GM19324 (cell line): ENCODE data around the gene SCLY.

Experiments
- ATAC-seq: cut with Tn5 transposase; IDR thresholded peaks from one replicate; pipeline ENCODE4 v1.9.1; 2021; ENCODE audit warnings: mild to moderate bottlenecking, moderate library complexity; ENCODE audit not compliant: unreplicated experiment, low FRiP score

Gene SCLY

GRCh38 chr2:238096311-238097011 is 35.7 kb downstream of the SCLY start:
- ATAC-seq = no peak

DNA sequence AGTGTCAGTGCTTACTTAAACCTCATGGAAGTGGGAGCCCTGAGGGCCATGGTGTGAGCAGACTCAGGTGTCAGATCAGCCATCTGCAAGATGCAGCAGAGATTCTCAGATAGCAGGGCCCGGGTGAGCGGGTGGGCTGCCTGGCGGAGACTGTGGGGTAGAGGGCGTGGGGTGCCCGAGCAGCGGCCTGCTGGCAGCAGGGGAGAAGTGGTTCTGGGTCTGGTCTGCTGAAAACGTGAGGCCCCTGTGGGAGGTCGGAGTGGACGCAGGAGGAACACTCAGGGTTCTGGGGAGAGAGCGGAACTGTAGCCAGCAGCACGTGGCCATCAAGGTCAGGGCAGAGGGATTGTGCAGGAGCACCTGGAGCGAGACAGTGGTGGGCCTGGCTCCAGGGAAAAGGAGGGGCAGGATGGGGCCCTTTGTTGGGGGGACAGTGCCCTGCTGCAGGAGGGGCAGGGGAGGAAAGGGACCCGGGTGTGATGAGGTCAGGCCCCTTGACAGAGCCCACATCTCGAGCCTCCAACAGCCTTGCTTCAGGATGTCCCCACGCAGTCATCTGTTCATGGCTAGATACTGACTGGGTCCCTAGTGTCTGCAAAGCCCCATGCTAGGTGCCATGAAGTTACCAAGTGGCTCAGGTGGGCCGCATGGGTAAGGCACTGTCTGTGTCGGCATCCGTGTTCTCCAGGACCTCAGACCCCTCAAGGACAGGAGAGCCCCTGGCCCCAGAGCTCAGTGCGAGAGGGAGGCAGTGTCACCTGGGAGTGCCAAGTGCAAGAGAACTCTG is 36.6 kb downstream of the SCLY start:
- ATAC-seq = no peak

- peak; percentile 67 for ATAC-seq
These were observed 37.4 kb downstream of the SCLY start for GRCh38 chr2:238097988-238098871.

DNA sequence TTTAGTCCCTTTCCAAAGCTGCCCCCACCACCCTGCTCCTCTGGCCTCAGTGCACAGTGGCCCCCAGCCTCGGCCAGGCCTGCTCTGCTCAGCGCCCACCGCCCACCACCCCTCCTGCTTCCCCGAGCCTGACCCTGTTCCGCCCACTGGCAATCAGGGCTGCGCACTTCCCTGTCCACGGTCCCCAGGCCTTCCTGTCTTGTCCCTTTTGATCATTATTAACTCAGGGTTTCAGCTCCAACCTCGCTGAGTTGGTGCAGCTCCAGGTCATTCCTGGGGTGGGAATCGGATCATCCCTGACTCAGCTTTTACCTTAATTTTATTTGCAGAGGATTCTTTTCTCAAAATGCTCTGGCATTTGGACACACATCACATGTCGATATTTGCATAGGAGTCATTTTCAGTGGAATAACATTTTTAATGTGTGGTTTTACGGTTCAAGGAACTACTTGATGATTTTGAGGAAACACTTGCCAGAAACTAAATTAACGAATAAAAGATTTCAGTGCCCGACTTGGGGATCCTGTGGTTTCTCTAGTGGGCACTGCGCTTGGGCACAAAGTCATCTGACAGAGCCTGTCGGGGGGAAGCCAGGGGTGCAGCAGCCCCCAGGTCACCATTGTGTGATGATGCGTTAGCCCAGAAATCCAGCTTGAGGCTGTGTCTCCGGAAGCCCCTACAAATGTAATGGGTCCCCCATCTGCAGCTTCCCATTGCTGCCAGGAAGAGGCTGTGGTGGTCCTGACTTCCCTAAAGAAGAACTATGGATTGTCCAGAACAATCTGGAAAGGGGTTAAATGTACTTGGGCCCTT is 38.3 kb downstream of the SCLY start:
- peak; percentile 8 for ATAC-seq

DNA sequence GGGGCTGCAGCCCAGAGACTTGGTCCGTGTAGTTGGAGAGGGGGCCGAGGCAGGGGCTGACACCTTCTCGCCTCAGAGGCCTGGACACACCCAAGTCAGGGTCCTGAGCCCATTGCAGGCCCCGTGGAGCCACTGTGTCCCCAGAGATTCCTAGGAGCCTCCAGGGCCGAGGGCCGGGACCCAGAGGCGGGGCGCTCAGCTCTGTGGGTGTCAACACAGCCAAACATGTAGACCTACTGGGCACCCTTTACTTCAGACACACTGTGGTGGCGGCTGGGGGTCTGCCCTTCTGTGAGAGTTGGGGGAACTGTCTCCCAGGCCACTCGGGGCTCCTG is 38.9 kb downstream of the SCLY start:
- no peak for ATAC-seq

DNA sequence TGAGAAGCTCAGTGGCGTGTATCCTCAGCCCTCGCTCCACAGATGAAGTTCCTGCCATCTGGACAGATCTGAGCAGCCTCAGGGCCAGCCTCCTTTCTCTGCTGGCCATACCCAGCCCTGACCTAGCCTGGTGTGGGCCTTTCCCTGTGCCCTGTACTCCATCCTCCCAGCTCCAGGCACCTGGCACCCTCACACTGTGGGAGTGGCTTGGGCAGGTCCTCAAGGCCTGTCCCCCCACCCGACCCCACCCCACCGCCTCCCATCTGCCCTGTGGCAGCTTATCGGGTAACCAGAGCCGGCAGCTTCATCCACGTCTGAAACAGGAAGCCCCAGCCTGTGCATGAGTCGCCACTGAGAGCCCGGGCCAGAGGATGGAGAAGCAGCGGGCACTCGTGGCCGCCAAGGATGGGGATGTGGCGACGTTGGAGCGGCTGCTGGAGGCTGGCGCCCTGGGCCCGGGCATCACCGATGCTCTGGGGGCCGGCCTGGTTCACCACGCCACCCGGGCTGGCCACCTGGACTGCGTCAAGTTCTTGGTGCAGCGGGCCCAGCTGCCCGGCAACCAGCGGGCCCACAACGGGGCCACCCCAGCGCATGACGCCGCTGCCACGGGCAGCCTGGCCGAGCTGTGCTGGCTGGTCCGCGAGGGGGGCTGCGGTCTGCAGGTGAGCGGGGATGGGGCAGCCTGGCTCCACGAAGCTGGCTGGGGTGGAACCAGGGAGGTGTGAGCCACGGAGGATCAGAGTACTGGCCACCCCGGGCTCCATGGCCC is 39.4 kb downstream of the SCLY start, which contains the start of gene ESPNL:
ESPNL (plus strand) TSS at position 292 of the 772 bp plus-strand sequence; CDS start at position 372, 80 bp downstream.
- ATAC-seq = no peak

GRCh38 chr2:238100821-238101771 is 40.3 kb downstream of the SCLY start:
- ATAC-seq = no peak

- ATAC-seq = no peak
These were observed 41.4 kb downstream of the SCLY start for GRCh38 chr2:238101891-238102841.

DNA sequence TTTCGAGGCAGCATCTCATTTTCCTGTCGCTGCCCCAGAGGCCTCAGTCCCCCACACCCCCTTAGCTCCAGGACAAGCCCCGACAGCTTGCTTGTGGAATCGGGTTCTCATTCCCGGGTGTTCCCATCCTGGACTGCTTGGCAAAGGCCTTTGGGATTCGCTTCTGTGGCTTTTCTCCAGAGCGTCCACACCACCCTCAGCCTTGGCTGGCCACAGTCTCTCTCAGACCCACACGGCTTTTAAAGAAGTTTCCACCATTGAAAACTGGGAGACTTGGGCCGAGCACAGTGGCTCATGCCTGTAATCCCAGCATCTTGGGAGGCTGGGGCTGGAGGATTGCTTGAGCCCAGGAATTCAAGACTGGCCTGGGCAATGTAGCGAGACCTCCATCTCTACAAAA is 42.1 kb downstream of the SCLY start:
- no peak for ATAC-seq

DNA sequence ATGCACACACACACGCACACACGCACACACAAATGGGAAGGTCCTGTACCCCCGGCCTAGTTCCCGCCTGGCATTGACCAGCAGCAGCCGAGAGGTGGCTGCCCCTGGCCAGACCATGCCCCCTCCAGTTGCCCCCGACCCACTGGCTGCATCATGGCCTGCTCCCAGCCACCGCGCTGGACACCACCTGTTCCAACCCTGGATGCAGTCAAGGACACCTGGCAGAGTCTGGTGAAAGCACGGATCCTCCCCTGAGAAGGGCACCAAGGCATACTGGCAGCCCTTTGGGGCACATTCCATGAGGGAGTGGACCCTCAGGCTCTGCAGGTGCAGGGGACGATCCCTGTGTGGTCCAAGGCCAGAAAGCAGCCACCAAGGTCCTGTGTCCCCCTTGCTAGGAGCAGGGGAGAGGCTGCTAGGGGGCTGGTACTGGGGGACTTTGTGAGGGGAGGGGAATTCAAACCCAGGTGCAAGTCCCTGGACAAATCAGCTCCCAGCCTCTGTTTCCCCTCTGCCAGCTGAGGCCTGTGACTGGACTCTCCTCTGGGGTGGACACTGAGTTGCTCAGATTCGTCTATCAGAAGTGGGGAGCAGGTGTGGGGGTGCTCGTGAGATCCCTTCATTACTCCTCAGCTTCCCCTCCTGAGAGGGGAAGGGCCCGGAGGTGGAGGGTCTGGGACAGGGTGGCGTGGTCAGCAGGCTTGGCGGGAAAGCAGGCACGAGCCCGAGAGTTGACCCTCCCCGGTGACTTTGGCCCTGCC is 42.8 kb downstream of the SCLY start:
- ATAC-seq = no peak

DNA sequence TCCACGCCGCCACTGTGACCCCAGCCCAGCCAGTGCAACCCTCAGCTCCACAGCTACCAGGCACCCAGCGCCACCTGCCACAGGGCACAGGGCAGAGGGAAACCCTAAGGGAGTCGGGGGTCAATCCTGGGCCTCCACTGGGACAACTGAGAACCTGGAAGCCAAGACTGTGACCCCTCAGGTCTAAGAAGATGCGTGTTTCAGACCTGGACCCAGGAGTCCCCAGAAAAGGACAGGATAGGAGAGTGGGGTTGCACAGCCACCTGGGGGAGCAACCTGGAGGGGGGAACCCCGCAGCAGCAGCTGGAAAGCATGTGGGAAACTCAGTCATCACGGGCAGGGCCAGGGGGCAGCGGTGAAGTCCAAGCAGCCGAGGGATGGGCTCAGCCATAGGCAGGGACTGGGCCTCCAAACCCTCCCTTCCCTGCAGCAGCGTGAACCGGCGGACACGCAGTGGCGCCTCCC is 43.5 kb downstream of the SCLY start:
- ATAC-seq = no peak

DNA sequence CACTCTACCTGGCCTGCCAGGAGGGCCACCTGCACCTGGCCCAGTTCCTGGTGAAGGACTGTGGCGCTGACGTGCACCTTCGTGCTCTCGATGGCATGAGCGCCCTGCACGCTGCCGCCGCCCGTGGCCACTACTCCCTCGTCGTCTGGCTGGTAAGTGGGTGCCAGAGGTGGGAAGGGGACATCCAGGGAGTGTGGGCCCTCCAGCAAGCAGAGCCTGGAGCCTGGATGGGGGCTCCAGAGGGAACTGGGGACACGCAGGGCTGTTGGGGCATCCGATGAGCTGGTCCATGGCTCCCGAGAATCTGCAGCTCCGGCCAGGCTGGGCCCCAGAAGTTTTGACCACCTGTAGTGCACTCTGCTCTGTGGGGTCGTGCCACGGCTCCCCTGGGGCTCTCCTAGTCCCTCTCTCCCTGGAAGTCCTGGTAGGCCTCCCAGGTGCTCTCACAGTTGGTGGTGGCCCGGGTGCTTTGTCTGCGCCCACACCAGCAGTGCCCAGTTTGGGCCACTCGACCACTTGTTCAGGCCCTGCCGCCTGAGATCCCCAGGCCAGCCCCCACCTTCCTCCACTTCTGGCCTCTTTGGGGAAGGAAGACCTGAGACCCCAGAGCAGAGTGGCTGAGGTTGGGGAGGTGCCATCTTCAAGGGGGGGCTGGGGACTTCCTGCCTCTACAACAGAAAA is 44.0 kb downstream of the SCLY start:
- ATAC-seq = no peak

GRCh38 chr2:238105506-238106338 is 44.9 kb downstream of the SCLY start:
- ATAC-seq = no peak

DNA sequence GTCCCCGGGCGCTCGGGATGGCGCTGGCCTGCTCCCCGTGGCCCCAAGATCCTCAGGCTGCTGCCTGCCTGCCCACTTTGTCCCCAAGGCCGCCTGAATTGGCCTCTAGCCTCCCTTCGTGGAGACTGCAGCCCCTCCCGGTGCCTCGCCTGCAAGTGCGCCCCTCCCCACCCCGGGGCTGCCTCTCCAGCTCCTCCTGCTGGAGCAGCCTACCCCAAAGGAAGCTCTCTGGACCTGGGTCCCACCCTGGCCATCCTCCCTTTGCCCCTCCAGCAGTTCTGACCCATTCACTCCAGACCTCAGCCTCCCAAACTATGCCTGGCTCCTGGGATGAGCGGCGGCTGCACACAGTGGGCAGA is 45.5 kb downstream of the SCLY start:
- no peak for ATAC-seq
